SK-N-SH (cell line): ENCODE measurements around the gene TPD52L2. TPM values are rescaled to one million over a fixed set of nuclear protein-coding genes. Genes with fewer than 3 reads are reported as not detected.
"Not testable (repeated sequence)": the region's sequence is repeated elsewhere in the genome, so short reads cannot be mapped to it uniquely, and the experiment has no call there.

ENCODE experiments used
- CTCF ChIA-PET: fragments of 300-600, 350-600 bp; formaldehyde crosslinking; extraction: SDS; loops from one replicate; lab custom pipeline; 2021; lab: Yijun Ruan, JAX
- POLR2A ChIA-PET: fragments of 350-600 bp; sonication (Branson Sonifier 250); formaldehyde crosslinking; extraction: SDS; loops from one replicate; lab custom pipeline; 2020; ENCODE audit warnings: antibody characterized with exemption, inconsistent platforms; lab: Yijun Ruan, JAX
- DNase-seq: peaks from one replicate; pipeline ENCODE4 v3.0.0; 2012
- H2AFZ ChIP-seq: fragments of 200-600 bp; sonication (generic); 2 replicates; pipeline ENCODE4 v1.8.1; 2016; ENCODE audit warnings: antibody characterized with exemption, mild to moderate bottlenecking, low read depth
- H3F3A ChIP-seq: fragments of 200-600 bp; sonication (generic); replicated peaks from 2 replicates; pipeline ENCODE3; 2016; ENCODE audit warnings: antibody characterized with exemption, mild to moderate bottlenecking; ENCODE audit not compliant: insufficient read depth
- H3K27ac ChIP-seq, 2 experiments: fragments of 200-500 bp in 1 of 2; fragments of 200-600 bp in 1 of 2; sonication (Bioruptor generic) in 1 of 2; sonication (generic), shearing (Covaris generic) in 1 of 2; 2 replicates each; pipeline versions ENCODE4 v1.5.1 to v1.6.1; 2014 to 2016; ENCODE audit warnings: low read depth in 2 of 2, inconsistent platforms in 1 of 2, low read length in 1 of 2, mild to moderate bottlenecking in 1 of 2, mixed read lengths in 1 of 2
- H3K27me3 ChIP-seq: fragments of 200-600 bp; sonication (generic), shearing (Covaris generic); 2 replicates; pipeline ENCODE4 v1.6.1; 2016; ENCODE audit warnings: mixed run types; ENCODE audit not compliant: insufficient read depth
- H3K36me3 ChIP-seq, 2 experiments: fragments of 200-500 bp in 1 of 2; fragments of 200-600 bp in 1 of 2; sonication (Bioruptor generic) in 1 of 2; sonication (generic) in 1 of 2; replicated peaks in 1 of 2; 2 replicates each; pipeline versions ENCODE3 to v1.5.1; 2014 to 2016; ENCODE audit warnings: low read length in 1 of 2, mild to moderate bottlenecking in 1 of 2; ENCODE audit not compliant: insufficient read depth in 2 of 2, control insufficient read depth in 1 of 2
- H3K4me1 ChIP-seq, 2 experiments: fragments of 200-500 bp in 1 of 2; fragments of 200-600 bp in 1 of 2; sonication (Bioruptor generic) in 1 of 2; sonication (generic), shearing (Covaris generic) in 1 of 2; 2 replicates each; pipeline versions ENCODE4 v1.5.1 to v1.6.1; 2014 to 2016; ENCODE audit warnings: low read depth in 1 of 2, low read length in 1 of 2, mixed run types in 1 of 2; ENCODE audit not compliant: insufficient read depth in 2 of 2, control insufficient read depth in 1 of 2
- H3K4me2 ChIP-seq: fragments of 200-600 bp; sonication (generic), shearing (Covaris generic); 2 replicates; pipeline ENCODE4 v1.6.1; 2017; ENCODE audit warnings: mixed run types
- H3K4me3 ChIP-seq, 2 experiments: fragments of 200-500 bp in 1 of 2; fragments of 200-600 bp in 1 of 2; sonication (Bioruptor generic) in 1 of 2; sonication (generic), shearing (Covaris generic) in 1 of 2; 2 replicates each; pipeline versions ENCODE4 v1.5.1 to v1.8.1; 2014 to 2016; ENCODE audit warnings: low read depth in 2 of 2, inconsistent platforms in 1 of 2, low read length in 1 of 2, mild to moderate bottlenecking in 1 of 2, mixed read lengths in 1 of 2, moderate library complexity in 1 of 2
- H3K79me2 ChIP-seq: fragments of 200-600 bp; sonication (generic); 2 replicates; pipeline ENCODE4 v1.8.1; 2017; ENCODE audit warnings: mild to moderate bottlenecking; ENCODE audit not compliant: insufficient read depth
- H3K9ac ChIP-seq: fragments of 200-600 bp; sonication (generic); 2 replicates; pipeline ENCODE4 v1.6.1; 2017; ENCODE audit warnings: mixed run types
- H3K9me2 ChIP-seq: fragments of 200-600 bp; sonication (generic); 2 replicates; pipeline ENCODE4 v1.6.1; 2017; ENCODE audit warnings: mixed run types
- H3K9me3 ChIP-seq: fragments of 200-600 bp; sonication (generic); 2 replicates; pipeline ENCODE4 v1.6.1; 2017; ENCODE audit warnings: mixed run types, mild to moderate bottlenecking, moderate library complexity
- H4K20me1 ChIP-seq: fragments of 200-600 bp; sonication (generic); 2 replicates; pipeline ENCODE4 v1.6.1; 2017; ENCODE audit warnings: mild to moderate bottlenecking, mixed run types; ENCODE audit not compliant: insufficient read depth
- CHD2 ChIP-seq: fragments of 150-350 bp; IDR thresholded peaks from 2 replicates; pipeline ENCODE4 v1.6.1; 2018; ENCODE audit warnings: low read length; ENCODE audit not compliant: partially characterized antibody
- ELF1 ChIP-seq: IDR thresholded peaks from 2 replicates; pipeline ENCODE4 v1.4.0; 2012
- GATA2 ChIP-seq: sonication (generic); formaldehyde crosslinking; IDR thresholded peaks from 2 replicates; pipeline ENCODE4 v1.5.0; 2020; ENCODE audit warnings: mild to moderate bottlenecking, missing genetic modification reagents
- IRF3 ChIP-seq: fragments of 150-350 bp; IDR thresholded peaks from 2 replicates; pipeline ENCODE4 v1.6.1; 2016; ENCODE audit warnings: mild to moderate bottlenecking, low read depth, low read length
- NFIC ChIP-seq: IDR thresholded peaks from 2 replicates; pipeline ENCODE4 v1.4.0; 2012; ENCODE audit warnings: borderline replicate concordance
- RFX5 ChIP-seq: IDR thresholded peaks from 2 replicates; pipeline ENCODE4 v1.6.1; 2012; ENCODE audit warnings: mild to moderate bottlenecking, improper control_type of control experiment, low read length
- SMC3 ChIP-seq: IDR thresholded peaks from 2 replicates; pipeline ENCODE4 v1.6.1; 2012; ENCODE audit warnings: low read depth, low read length, improper control_type of control experiment
- USF1 ChIP-seq: IDR thresholded peaks from 2 replicates; pipeline ENCODE4 v1.4.0; 2012; ENCODE audit warnings: low read depth, borderline replicate concordance
- ZBTB33 ChIP-seq: IDR thresholded peaks from 2 replicates; pipeline ENCODE4 v1.4.0; 2012; ENCODE audit warnings: low read depth, borderline replicate concordance
- WGBS: methylation state at CpG from one replicate; pipeline ENCODE4 v1.1.6; 2017; ENCODE audit warnings: low lambda C conversion rate; 5-methylcytosine and 5-hydroxymethylcytosine counted together
- polyA plus RNA-seq, 3 experiments: library from polyadenylated mRNA; depleted of rRNA; stranded (reverse); fragments of >200 nt; gene quantifications; 2 replicates each; pipeline ENCODE4 v1.2.3, GENCODE V29; 2012

TPD52L2 gene
- polyA plus RNA-seq, 1 of the 3 experiments (the other 2 are of a cell fraction): 137 TPM

GRCh38 chr20:63929071-63929470 is 64.0 kb downstream of the TPD52L2 start:
- DNase-seq: no peak
- no peaks in the 10 kb centered on the region for H3K27me3 ChIP-seq
- no peak overlapping the region for H3K9ac ChIP-seq
- WGBS: 95% methylated on average over 26 of the region's 26 CpGs
- POLR2A ChIA-PET: no interaction called here
- no peaks in the 10 kb centered on the region for H3K4me1 ChIP-seq
- no peak overlapping the region for H3K4me2 ChIP-seq
- no peaks in the 10 kb centered on the region for H3F3A ChIP-seq
- H3K36me3 ChIP-seq: peaks cover 22 to 44% of the 10 kb centered on the region in 2 experiments
- no peak overlapping the region for H3K4me3 ChIP-seq
- H3K9me2 ChIP-seq: no peaks in the 10 kb centered on the region
- no peak overlapping the region for H2AFZ ChIP-seq
- CTCF ChIA-PET: interaction anchor here (1.2 kb wide), 1 partner anchor 154 kb away, joined by 3 read pairs; no protein-coding TSS in a partner anchor
- no peaks in the 10 kb centered on the region for H3K9me3 ChIP-seq
- peaks cover 35% of the 10 kb centered on the region for H3K79me2 ChIP-seq
- no peak overlapping the region for H3K27ac ChIP-seq
- TF ChIP-seq RFX5 (no peak), ELF1 (no peak), ZBTB33 (no peak), USF1 (no peak), CHD2 (no peak), NFIC (no peak), GATA2 (CRISPR knock-in tag) (no peak), IRF3 (no peak), SMC3 (no peak)
- H4K20me1 ChIP-seq: peaks cover 24% of the 10 kb centered on the region; the same call in 1 of the 2 replicates

GRCh38 chr20:63929473-63929883 is 64.4 kb downstream of the TPD52L2 start:
- H2AFZ ChIP-seq, CTCF ChIA-PET, H3K9me3 ChIP-seq, H3F3A ChIP-seq, H3K4me3 ChIP-seq, POLR2A ChIA-PET, DNase-seq, H3K9ac ChIP-seq, H3K27me3 ChIP-seq, H3K4me1 ChIP-seq, H3K9me2 ChIP-seq, H3K27ac ChIP-seq, H3K4me2 ChIP-seq: not testable (repeated sequence)
- H3K36me3 ChIP-seq: peaks cover 22 to 46% of the 10 kb centered on the region in 2 experiments
- peaks cover 31% of the 10 kb centered on the region for H3K79me2 ChIP-seq
- peaks cover 24% of the 10 kb centered on the region; the same call in 1 of the 2 replicates for H4K20me1 ChIP-seq
- 93% methylated on average over 28 of the region's 31 CpGs for WGBS
